HepG2 (cell line): ENCODE measurements around the gene NCOA5. TPM values are rescaled to one million over a fixed set of nuclear protein-coding genes. Genes with fewer than 3 reads are reported as not detected.

Experiments
- ELF3 ChIP-seq: IDR thresholded peaks from 2 replicates; pipeline ENCODE4 v1.6.1; 2016; ENCODE audit warnings: missing genetic modification reagents, missing compliant biosample characterization
- FOXP1 ChIP-seq, 2 experiments: fragments of 450-650 bp in 1 of 2; IDR thresholded peaks; 2 replicates each; pipeline ENCODE4 v1.6.1; 2017 to 2018; ENCODE audit warnings: antibody characterized with exemption in 1 of 2
- HOXA9 ChIP-seq: sonication (generic); formaldehyde crosslinking; IDR thresholded peaks from 2 replicates; pipeline ENCODE4 v1.8.1; 2022; ENCODE audit warnings: missing genetic modification reagents, mild to moderate bottlenecking, moderate library complexity, borderline replicate concordance
- MYPOP ChIP-seq: sonication (generic); formaldehyde crosslinking; IDR thresholded peaks from 2 replicates; pipeline ENCODE4 v1.8.1; 2023; ENCODE audit warnings: mild to moderate bottlenecking, moderate library complexity, missing genetic modification reagents
- NONO ChIP-seq, 2 experiments: fragments of 450-650 bp in 1 of 2; sonication (generic) in 1 of 2; formaldehyde crosslinking in 1 of 2; IDR thresholded peaks in 1 of 2; conservative IDR thresholded peaks in 1 of 2; 2 replicates each; pipeline versions ENCODE4 v1.6.1 to v1.8.0; 2017 to 2022; ENCODE audit warnings: mild to moderate bottlenecking in 1 of 2, missing genetic modification reagents in 1 of 2, moderate library complexity in 1 of 2
- NR1H2 ChIP-seq: sonication (generic); formaldehyde crosslinking; IDR thresholded peaks from 2 replicates; pipeline ENCODE4 v1.8.1; 2022; ENCODE audit warnings: low read depth, missing genetic modification reagents, borderline replicate concordance
- SIX1 ChIP-seq: sonication (generic); formaldehyde crosslinking; IDR thresholded peaks from 2 replicates; pipeline ENCODE4 v1.4.0; 2020; ENCODE audit warnings: missing genetic modification reagents, borderline replicate concordance
- SUZ12 ChIP-seq: fragments of 150-350 bp; IDR thresholded peaks from 2 replicates; pipeline ENCODE4 v1.6.1; 2014; ENCODE audit warnings: low read depth, low read length
- TFE3 ChIP-seq: IDR thresholded peaks from 2 replicates; pipeline ENCODE4 v1.6.1; 2016
- THAP11 ChIP-seq: IDR thresholded peaks from 2 replicates; pipeline ENCODE4 v1.6.1; 2016; ENCODE audit warnings: missing biosample characterization, missing genetic modification reagents
- ZNF207 ChIP-seq: fragments of 450-650 bp; IDR thresholded peaks from 2 replicates; pipeline ENCODE4 v1.6.1; 2016; ENCODE audit warnings: antibody characterized with exemption, borderline replicate concordance
- ZNF530 ChIP-seq: sonication (generic); formaldehyde crosslinking; IDR thresholded peaks from 2 replicates; pipeline ENCODE4 v1.5.0; 2020; ENCODE audit warnings: low read depth, mild to moderate bottlenecking, missing genetic modification reagents
- ZNF776 ChIP-seq: sonication (generic); formaldehyde crosslinking; IDR thresholded peaks from 2 replicates; pipeline ENCODE4 v1.4.0; 2020; ENCODE audit warnings: mild to moderate bottlenecking, missing genetic modification reagents
- ZNF784 ChIP-seq: sonication (generic); formaldehyde crosslinking; IDR thresholded peaks from 2 replicates; pipeline ENCODE4 v1.5.1; 2020; ENCODE audit warnings: missing genetic modification reagents, mild to moderate bottlenecking, borderline replicate concordance
- polyA plus RNA-seq, 8 experiments: library from polyadenylated mRNA; depleted of rRNA in 3 of 8; stranded (reverse) in 7 of 8; unstranded in 1 of 8; fragments of >200 nt; fragmentation: Illumina TruSeq in 4 of 8; extraction: Trizol in 4 of 8; gene quantifications; 2 replicates each; pipeline versions ENCODE4 v1.2.1 to v1.2.3, GENCODE V29; 2011 to 2016; ENCODE audit warnings: low read depth in 4 of 8, missing spikeins in 1 of 8, mixed read lengths in 1 of 8; ENCODE audit not compliant: insufficient read depth in 1 of 8
- total RNA-seq, 5 experiments: library from RNA; depleted of rRNA; stranded (reverse); fragments of >200 nt; fragmentation: Illumina TruSeq; extraction: Trizol; gene quantifications; 2 replicates each; pipeline ENCODE4 v1.2.3, GENCODE V29; 2016; ENCODE audit warnings: low read depth in 1 of 5
- TF ChIP-seq, protein P1 (sequence below): IDR thresholded peaks from 2 replicates; pipeline ENCODE4 v1.4.0; 2020; ENCODE audit warnings: mild to moderate bottlenecking, missing genetic modification reagents
- TF ChIP-seq, protein P2 (sequence below): sonication (generic); formaldehyde crosslinking; IDR thresholded peaks from 2 replicates; pipeline ENCODE4 v1.5.1; 2020; ENCODE audit warnings: mild to moderate bottlenecking, missing genetic modification reagents, moderate library complexity

Gene NCOA5
- total and polyA plus RNA-seq, 2 of the 13 experiments (the other 11 are each of a cell fraction or from before 2014, with no cell fraction given), result 16.5 to 28.4 TPM

DNA sequence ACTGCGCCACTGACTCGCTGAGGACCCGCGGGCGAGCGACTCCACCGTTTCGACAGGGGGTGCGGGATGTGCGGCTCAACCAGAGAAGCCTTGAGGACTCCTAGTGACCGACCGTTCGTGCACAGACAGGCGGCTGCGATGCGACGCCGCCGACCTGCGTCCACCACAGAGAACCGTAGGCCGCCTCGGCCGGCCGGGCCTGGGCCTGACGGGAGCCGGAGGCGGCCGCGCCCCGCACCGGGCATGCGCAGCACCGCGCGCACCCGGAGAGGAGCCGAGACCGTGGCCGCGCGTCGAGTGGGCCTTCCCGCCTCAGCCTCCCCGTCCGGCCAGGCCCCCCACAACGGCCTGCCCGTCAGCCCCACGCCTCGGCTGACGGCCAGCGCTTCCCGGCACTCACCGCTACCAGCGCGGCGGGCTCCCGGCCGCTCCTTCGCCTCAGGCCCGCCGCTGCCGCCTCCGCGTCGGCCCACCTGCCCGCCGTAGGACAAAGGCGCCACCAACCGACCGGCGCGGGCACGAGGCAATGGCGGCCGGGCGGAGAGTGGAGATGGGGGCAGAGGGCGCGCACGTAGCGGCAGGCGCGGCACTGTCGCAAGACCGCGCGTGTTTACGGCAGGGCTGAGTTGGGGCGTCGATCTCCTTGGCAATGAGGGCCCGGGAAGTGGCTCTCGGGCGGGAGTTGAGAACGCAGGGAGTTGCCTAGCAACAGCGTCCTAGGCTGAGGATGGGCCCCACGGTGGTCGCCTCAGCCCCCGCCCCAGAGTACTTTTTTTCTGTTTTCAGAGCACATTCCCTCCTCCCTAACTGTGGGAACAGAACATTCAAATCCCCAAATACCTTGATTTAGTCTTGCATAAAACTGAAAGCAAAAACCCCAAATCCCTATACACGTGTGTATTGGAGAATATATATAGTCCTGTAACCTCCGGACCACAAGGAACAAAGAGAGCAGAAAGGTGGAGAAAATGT is at the start of gene NCOA5 (continued):
- TF ChIP-seq MYPOP (peak; percentile 39; the same call in 1 of the 2 replicates), THAP11 (CRISPR knock-in tag) (peak; percentile 95), SIX1 (CRISPR knock-in tag) (no peak), HOXA9 (CRISPR knock-in tag) (peak; percentile 64; the same call in 1 of the 2 replicates), FOXP1 (IDR thresholded peaks at IDR 0.05) (no peak), FOXP1 (CRISPR knock-in tag; IDR thresholded peaks at IDR 0.05) (peak; percentile 61; the same call in 1 of the 2 replicates), ELF3 (CRISPR knock-in tag) (peak; percentile 87), SUZ12 (no peak), NR1H2 (no peak; the same call in none of the 2 replicates), TFE3 (CRISPR knock-in tag) (peak; percentile 53; the same call in 1 of the 2 replicates), ZNF784 (CRISPR knock-in tag) (peak; percentile 99), ZNF530 (peak; percentile 74), ZNF776 (CRISPR knock-in tag) (peak; percentile 68; the same call in 1 of the 2 replicates), ZNF207 (no peak), NONO (IDR thresholded peaks at IDR 0.05) (no peak), NONO (CRISPR knock-in tag; conservative IDR thresholded peaks at IDR 0.05) (peak; percentile 100)
- TF ChIP-seq, protein P1, sequence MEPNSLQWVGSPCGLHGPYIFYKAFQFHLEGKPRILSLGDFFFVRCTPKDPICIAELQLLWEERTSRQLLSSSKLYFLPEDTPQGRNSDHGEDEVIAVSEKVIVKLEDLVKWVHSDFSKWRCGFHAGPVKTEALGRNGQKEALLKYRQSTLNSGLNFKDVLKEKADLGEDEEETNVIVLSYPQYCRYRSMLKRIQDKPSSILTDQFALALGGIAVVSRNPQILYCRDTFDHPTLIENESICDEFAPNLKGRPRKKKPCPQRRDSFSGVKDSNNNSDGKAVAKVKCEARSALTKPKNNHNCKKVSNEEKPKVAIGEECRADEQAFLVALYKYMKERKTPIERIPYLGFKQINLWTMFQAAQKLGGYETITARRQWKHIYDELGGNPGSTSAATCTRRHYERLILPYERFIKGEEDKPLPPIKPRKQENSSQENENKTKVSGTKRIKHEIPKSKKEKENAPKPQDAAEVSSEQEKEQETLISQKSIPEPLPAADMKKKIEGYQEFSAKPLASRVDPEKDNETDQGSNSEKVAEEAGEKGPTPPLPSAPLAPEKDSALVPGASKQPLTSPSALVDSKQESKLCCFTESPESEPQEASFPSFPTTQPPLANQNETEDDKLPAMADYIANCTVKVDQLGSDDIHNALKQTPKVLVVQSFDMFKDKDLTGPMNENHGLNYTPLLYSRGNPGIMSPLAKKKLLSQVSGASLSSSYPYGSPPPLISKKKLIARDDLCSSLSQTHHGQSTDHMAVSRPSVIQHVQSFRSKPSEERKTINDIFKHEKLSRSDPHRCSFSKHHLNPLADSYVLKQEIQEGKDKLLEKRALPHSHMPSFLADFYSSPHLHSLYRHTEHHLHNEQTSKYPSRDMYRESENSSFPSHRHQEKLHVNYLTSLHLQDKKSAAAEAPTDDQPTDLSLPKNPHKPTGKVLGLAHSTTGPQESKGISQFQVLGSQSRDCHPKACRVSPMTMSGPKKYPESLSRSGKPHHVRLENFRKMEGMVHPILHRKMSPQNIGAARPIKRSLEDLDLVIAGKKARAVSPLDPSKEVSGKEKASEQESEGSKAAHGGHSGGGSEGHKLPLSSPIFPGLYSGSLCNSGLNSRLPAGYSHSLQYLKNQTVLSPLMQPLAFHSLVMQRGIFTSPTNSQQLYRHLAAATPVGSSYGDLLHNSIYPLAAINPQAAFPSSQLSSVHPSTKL (CRISPR knock-in tag), result peak; percentile 78
- TF ChIP-seq, protein P2, sequence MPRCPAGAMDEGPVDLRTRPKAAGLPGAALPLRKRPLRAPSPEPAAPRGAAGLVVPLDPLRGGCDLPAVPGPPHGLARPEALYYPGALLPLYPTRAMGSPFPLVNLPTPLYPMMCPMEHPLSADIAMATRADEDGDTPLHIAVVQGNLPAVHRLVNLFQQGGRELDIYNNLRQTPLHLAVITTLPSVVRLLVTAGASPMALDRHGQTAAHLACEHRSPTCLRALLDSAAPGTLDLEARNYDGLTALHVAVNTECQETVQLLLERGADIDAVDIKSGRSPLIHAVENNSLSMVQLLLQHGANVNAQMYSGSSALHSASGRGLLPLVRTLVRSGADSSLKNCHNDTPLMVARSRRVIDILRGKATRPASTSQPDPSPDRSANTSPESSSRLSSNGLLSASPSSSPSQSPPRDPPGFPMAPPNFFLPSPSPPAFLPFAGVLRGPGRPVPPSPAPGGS (CRISPR knock-in tag), result peak; percentile 100
